ENCODE results near the gene PPP1R14B.

PPP1R14B gene

GRCh38 chr11:64281957-64282770, 35.4 kb upstream of the PPP1R14B start:
- DNase-seq = no peak

GRCh38 chr11:64278576-64279190, 31.9 kb upstream of the PPP1R14B start:
- no peak for DNase-seq

- no peak for DNase-seq
Measured at GRCh38 chr11:64276653-64277431, 30.1 kb upstream of the PPP1R14B start.

- no peak for DNase-seq
Measured at GRCh38 chr11:64275841-64276240, 29.1 kb upstream of the PPP1R14B start.

- no peak for DNase-seq
Measured at GRCh38 chr11:64275031-64275800, 28.5 kb upstream of the PPP1R14B start.

GRCh38 chr11:64269540-64270220, 22.9 kb upstream of the PPP1R14B start:
- peak; percentile 90 for DNase-seq

GRCh38 chr11:64268893-64269539, 22.3 kb upstream of the PPP1R14B start:
- DNase-seq = no peak

- no peak for DNase-seq
Measured at GRCh38 chr11:64268025-64268892, 21.5 kb upstream of the PPP1R14B start.

GRCh38 chr11:64267207-64267945, 20.6 kb upstream of the PPP1R14B start:
- DNase-seq = peak; percentile 33

- DNase-seq = no peak
Measured at GRCh38 chr11:64266339-64266738, 19.6 kb upstream of the PPP1R14B start.

GRCh38 chr11:64265176-64266160, 18.7 kb upstream of the PPP1R14B start:
- no peak for DNase-seq

GRCh38 chr11:64264371-64264852, 17.7 kb upstream of the PPP1R14B start:
- peak; percentile 59 for DNase-seq

- no peak for DNase-seq
Measured at GRCh38 chr11:64263947-64264317, 17.2 kb upstream of the PPP1R14B start.

GRCh38 chr11:64263021-64263946, 16.5 kb upstream of the PPP1R14B start:
- DNase-seq = no peak

GRCh38 chr11:64262271-64263002, 15.7 kb upstream of the PPP1R14B start:
- no peak for DNase-seq

- DNase-seq = no peak
Measured at GRCh38 chr11:64261556-64262080, 14.9 kb upstream of the PPP1R14B start.
